Measurements from ENCODE around the gene TENT5A.
"Not testable (repeated sequence)": the region's sequence is repeated elsewhere in the genome, so short reads cannot be mapped to it uniquely, and the experiment has no call there.

The TENT5A gene

DNA sequence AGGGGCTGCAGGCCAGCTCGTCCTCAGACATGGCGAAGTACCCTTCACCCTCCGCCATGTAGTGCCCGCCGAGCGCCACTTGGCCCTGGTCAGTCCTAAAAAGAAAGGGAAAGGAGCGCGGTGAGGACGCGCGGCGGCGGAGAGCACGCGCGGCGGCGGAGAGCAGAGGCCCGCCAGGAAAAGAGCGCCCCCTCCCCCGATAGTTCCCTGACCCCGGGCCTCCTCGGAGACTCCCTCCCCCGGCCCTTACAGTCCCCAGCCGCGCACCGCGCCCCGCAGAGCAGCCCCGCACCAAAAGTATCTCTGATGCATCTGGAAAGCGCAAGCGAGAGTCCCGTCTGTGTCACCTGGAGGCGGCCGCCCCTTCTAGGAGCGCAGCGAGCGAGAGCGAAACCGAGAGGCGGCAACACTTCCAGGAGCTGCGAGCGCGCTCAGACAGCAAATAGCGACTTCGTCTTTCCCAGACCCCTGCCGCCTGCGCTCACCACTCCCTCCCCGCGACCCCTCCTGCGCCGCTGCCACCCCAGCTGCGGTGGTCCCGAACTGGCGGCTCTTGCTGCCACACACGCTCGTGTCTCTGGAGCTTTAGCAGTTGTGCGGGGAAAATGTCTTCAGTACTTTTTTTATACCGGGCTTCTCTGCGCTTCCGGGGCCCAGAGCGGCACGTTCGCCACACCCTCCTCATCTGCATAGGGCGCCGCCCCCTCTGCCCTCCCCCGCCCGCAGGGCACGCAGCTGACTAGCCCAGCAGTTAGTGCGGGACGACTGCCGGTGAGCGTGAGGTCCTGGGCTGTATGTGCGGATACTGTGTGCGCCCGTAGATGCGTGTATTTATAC is at the start of gene TENT5A:
TSS of gene TENT5A (minus strand) at position 598 of the 837 bp plus-strand sequence. CDS start at position 58, 540 bp downstream.
- peak; percentile 88 for DNase-seq (ENCODE audit: low spot score)

DNA sequence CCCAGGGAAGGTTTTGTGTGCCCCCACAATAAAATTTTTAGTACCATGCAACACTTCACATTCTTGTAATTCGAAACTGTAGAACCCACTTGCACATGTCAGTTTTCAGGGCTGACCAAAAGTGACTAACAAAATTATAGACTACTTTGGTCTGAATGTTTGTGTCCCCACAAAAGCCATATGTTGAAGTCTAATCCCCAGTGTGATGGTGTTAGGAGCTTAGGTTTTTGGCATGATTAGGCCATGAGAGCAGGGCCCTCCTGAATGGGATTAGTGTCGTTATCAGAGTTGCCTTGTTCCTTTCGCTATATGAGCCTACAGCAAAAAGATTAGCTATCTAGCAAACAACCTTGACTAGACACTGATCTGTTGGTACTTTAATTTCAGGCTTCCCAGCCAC is 49.0 kb upstream of the TENT5A start:
- DNase-seq (ENCODE audit: low spot score): peak; percentile 53

DNA sequence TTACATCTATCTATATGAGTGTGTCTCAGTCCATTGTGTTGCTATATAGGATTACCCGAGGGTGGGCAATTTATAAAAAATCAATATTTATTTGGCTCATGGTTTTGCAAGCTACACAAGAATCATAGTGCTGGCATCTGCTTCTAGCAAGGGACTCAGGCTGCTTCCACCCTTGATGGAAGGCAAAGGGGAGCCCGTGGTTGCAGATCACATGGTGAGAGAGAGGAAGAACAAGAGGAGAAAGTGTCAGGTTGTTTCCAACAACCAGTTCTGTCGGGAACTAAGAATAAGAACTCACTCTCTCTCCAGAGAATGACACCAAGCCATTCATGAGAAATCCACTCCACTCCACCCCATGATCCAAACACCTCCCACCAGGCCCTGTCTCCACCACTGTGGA is 48.2 kb upstream of the TENT5A start:
- DNase-seq (ENCODE audit: low spot score): no peak

DNA sequence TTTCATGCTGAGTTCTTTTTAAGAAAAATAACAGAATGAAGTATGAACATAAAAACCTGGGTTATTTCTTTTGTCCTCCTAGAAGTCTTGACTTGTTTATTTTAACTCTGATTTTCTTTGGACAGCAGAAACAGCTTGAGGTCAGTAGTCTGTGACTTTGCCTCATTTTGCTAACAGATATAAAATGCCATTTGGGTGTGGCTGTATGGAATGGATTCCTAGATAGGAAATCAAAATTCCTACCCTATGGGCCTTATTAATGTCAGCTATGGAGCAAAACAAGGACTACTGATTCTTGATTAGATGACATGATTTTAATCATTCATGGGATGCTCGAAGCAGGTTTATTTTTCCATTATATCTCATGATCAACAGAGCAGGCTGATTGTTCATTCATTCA is 46.8 kb upstream of the TENT5A start:
- DNase-seq (ENCODE audit: low spot score): no peak

DNA sequence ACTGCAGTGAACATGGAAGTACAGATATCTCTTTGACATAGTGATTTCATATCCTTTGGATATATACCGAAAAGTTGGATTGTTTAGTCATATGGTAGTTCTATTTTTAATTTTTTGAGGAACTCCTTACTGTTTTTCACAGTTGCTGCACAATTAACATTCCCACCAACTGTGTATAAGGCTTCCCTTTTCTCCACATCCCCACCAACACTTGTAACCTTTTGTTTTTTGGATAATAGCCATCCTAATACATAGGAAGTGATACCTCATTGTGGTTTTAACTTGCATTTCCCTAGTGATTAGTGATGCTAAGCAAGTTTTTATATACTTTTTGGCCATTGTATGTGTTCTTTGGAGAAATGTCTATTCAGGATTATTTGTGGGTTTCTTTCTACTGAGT is 45.1 kb upstream of the TENT5A start:
- no peak for DNase-seq (ENCODE audit: low spot score)

DNA sequence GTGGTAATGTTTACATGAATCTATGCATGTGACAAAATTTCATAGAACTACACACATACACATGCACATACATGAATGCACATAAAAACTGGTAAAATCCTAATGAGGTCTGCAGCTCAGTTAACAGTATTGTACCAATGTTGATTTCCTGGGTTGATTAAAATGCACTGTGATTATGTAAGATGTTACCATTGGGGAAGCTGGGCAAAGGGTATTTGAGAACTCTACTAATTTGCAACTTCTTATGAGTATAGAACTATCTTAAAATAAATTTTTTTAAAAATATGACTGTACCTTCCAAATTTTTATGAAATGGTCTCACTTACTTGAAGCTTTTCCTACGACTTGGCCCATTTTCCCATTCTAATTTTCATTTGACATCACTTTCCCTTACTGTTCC is 43.4 kb upstream of the TENT5A start:
- no peak for DNase-seq (ENCODE audit: low spot score)

DNA sequence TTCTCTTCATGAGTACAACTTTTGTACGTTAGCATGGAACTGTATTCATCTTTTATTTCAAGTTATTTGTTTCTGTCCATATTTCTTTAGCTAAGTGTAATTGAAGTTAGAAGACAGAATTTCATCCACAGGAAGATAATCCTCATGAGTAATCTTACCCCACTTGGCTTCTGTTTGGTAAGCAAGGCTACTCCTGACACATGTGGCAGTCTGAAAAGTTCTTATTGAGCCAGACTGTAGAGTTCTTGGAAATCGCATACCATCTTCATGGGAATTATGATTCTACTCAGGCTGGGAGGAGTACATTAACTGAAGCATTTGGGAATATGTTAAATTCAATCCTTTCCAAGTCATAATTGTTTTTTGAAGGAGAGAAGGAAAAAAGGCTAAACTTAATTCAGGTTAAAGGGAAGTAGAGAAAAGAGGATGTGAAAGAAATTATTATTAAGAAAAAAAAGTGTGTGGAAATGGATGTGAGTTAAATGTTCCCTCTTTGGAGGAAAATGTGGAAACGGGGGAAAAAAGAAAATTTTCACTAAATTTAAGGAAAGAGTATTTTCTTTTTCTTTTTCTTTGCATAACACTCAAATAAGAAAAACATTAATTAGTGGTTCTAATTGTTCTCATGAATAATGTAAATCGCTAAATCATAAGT is 41.5 kb upstream of the TENT5A start:
- no peak for DNase-seq (ENCODE audit: low spot score)

DNA sequence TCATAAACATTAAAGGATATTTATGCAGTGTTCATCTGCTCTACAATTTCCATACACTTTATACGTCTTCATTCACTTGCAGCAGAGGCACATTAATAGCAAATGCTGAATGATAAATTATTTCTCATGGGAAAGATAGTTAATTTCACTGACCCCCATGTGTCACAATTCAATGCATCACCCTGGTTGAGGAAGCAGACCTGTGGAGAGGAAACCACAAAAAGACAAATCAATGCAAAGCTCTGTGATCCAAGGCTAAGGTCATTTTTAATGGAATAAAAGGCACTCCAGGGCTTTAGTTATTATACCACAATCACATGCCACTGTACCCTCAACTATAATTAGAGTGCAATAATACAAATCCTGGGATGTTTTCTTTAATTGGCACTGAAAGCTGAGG is 40.3 kb upstream of the TENT5A start:
- no peak for DNase-seq (ENCODE audit: low spot score)

DNA sequence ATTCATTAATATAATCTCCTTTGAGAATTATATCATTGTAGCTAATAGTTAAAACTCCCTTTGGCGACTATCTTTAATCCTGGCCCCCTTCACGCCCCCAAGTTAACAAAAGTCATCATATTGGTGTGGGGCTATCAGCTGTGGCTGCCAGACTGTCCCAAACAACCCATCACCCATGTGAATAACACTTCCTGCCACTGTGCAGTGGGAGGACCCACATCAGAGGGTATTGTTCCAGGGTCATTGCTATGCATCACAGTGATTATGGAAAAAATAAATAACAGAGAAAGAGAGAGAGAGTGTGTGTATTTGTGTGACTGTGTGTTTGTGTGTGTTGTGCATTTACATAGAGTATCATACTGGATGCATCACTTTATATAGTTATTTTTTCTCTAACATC is 39.3 kb upstream of the TENT5A start:
- no peak for DNase-seq (ENCODE audit: low spot score)

DNA sequence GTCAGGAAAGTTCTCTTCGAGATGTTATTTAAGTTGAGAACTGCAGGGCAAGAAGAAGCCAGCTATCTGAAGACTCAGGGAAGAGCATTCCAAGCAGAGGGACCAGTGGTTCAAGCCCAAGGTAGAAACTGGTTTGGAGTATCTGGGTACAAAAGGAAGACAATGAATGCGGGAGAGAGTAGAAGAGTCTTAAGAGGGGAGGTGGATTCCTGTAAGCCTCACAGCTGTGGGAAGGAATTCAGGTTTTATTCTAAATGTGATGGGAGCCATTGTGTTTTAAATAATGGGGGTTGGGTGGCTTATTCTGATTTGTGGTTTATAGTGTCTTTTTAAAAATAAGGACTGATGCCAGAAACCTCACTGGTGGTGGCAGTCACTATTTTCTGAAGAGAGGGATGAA is 37.6 kb upstream of the TENT5A start:
- no peak for DNase-seq (ENCODE audit: low spot score)

DNA sequence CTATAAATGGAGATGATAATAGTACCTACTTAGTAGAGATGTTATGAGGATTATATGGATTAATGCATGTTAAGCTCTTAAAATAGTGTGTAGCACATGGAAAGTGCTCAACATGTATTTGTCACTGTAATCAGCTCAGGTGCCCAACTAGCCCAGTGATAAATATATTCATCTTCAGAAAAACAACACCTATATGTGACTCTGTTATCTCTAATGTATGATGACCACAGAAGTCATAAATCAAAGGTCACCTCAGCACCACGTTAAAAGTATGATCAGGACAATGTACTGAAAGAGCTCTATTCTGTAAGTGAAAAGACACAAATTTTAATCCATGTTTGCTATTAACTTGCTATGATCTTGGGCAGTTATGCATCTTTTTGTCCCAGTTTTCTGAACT is 36.8 kb upstream of the TENT5A start:
- no peak for DNase-seq (ENCODE audit: low spot score)

DNA sequence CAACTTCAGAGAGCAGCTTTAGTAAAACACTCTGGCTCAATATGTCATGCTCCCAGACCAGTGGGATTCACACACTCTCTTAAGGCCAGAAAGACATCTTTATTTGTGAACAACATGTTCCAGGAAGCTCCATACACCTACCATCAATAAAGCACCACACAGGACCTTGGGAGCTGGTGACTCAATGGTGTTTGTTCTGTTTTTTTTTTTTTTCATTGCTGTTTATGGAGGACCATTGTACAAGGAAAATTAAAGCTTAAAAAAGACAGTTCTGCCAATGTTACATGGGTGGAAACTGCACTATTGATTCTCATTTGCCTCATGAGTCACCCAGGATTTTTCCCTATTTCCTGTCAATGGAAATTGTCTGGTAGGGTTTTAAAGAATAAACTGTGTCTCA is 36.3 kb upstream of the TENT5A start:
- no peak for DNase-seq (ENCODE audit: low spot score)

DNA sequence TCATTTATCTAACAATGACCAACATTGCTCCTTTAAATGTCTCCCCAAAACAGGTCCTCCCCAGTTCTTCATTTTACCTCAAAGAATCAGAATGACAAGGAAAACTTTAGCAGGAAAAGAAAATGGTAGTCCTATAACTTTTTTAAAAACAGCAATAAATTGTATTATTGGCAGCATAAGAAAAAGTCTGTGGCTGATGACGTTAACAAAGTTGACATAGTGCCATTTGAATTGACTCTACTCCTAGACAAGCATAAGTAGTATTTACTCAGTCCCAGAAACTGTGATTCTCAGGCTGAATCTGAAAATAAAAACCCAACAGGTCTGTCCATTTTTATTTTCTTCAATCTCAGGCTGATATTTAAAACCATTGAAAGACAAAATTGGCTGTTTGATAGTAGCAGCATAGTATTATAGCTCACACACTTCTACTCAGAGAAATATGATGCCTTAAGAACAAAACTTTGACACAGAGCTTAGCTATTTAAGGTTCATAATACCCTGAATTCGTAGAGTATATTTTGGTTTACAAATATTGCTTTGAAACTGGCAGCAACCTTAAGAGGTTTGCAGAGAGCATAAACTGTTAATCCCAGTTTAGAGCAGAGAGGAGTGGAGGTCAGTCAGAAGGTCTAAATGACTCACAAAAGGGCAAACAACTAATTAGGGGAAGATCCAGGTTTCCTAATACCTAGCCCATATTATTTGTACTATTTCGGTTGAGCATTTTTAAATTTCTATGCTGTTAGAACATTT is 35.0 kb upstream of the TENT5A start:
- no peak for DNase-seq (ENCODE audit: low spot score)

DNA sequence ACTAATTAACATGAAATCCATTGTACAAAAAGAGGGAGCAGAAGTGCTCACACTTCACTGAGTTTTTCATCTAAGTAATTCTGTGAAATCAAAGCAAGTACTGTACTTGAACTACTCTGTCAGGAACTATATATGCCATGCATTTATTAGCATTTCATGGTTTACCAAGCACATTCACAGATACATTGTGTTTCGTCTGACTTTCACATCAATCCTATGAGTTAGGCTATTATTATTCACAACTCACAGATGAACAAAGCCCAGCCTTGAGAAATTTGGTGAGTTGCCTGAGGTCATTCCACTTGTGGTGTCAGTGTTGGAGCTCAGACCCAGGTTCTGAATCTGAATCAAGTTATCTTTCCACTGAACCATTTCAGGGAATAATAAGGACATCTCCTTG is 33.7 kb upstream of the TENT5A start:
- DNase-seq (ENCODE audit: low spot score): no peak

DNA sequence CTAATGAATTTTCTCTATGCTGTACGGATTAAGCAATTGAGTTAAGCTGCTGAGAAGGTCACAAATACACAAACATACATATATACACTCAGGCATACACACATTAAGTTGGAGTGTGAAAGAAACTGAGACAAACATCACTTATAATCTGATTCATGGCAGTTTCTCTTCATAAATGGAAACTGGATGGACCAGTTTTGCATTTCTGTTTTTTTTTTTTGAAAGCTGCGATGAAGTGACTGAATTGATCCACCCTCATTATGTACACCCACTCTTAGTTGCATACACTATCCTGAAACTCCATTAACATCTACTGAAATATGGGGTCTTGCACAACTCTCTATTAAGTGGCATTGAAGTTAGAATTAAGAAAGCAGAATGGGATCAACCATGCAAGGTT is 32.9 kb upstream of the TENT5A start:
- DNase-seq (ENCODE audit: low spot score): no peak

DNA sequence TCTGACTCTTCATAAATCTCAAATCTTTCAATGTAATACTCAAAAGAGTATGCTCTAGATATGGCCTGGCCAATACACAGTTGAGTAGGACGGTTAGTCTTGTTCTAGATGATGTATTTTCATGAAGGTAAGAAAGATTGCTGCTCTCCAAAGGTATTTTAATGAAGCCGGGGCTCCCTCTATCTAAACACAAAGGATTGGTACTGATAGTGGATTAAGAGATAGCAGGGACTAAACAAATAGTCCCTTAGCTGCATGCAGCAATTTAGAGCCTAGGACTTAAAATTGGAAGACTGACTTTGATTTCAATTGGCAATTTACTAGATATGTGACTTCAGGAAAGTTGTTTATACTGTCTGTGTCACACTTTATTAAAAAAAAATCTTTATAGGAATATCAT is 31.4 kb upstream of the TENT5A start:
- DNase-seq (ENCODE audit: low spot score): no peak

DNA sequence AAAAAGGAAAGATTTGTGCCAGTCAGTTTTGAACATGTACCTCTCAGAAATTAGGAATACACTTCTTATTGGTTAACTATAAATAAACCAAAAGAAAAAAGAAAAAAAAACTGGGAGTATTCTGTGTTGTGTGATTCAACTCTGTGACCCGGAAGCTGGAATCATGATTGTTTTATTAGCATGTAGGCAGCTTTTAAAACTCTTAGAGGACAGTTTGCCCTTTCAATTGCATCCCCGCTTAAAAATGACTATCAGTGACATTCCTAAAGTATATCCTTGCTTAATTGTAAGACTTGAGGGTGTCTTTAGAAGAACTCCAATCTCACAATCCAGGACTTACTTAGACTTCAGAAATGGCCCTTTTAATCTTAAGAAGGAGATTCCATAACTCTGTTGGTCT is 29.1 kb upstream of the TENT5A start:
- no peak for DNase-seq (ENCODE audit: low spot score)

DNA sequence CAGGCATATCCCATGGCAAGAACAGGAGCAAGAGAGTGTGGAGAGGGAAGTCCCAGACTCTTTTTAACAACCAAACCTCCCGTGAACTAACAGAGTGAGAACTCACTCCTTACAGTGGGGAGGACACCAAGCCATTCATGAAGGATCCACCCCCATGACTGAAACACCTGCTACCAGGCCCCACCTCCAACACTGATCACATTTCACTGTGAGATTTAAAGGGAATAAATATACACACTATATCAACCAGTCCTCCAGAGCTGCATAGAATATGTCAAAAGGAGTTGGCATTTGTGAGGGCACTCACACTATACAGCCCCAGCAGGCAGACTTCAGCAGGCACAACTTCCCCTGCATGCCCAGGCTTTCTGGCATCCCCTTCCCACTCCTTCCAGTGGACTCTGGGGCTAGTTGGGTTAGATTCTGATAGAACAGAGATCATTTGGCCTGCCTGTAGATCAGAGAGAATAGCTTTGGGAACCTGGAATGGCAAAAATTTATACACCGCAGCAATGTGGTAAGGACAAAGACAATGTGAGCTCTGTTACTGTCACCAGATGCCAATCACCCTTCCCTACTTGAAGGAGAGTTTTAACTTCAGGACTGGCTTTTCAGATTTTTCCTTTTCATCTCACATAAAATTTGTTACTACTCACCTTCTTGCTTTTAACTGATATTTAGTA is 25.2 kb upstream of the TENT5A start:
- no peak for DNase-seq (ENCODE audit: low spot score)

DNA sequence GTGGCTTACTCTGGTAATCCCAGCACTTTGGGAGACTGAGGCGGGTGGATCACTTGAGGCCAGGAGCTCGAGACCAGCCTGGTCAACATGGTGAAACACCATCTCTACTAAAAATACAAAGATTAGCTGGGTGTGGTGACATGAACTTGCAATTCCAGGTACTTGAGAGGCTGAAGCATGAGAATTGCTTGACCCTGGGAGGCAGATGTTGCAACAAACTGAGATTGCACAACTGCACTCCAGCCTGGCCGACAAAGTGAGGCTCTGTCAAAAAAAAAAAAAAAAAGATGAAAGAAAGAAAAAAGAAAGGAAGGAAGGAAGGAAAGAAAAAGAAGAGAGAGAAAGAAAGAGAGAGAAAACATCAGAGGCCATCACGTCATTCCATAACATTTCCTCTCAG is 23.7 kb upstream of the TENT5A start:
- not testable (repeated sequence) for DNase-seq (ENCODE audit: low spot score)

DNA sequence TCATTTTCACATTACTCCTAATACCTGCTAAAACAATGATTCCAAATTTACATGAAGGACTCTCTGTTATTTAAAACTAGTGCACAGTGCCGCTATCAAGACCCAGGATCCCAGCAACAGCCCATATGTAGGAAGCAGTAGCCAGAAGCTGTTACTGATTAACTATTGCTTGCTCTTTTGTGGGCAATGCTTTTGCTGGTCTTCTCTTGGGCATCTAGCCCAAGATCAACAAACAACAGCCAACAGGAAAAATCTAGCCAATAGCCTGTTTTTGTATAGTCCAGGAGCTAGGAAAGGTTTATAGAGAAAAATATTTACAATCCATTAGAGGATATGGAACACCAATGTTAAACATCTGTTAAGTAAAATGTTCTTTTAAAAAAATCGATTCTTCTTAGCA is 22.1 kb upstream of the TENT5A start:
- DNase-seq (ENCODE audit: low spot score): no peak

DNA sequence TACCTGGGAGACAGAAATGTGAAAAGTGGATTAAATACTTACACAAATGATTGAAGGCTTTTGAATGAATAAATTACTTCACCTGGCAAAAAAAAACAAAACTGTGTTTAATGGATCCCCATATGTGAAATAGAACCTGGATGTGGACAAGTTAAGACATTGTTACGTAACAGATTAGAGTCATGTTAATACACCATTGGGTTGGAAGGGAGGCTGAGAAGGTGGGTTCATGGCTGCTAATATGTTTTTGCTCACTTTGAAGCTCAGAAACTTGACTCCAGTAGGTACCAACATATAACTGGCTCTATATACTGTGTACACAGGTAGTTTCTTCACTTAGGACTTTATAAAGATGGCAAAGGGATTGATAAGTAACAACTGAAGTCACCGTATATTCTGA is 21.4 kb upstream of the TENT5A start:
- DNase-seq (ENCODE audit: low spot score): no peak

DNA sequence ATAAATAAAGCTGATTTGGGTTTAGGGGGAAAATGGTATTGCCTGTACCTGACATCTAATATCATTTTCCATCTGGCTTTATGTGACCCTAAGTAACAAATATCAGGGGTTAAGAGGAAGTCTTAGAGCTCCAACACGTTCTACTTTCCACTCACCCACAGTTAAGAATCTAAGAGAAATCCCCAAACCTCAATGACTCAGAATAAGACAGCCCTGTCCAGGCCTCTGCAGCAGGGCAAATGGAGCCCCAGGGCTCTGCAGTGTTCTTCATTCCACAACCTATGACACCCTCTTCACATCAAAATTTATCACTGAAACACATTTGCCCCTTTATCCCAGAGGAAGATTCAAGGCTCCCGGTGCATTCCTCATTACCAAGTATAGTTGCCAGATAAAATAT is 20.3 kb upstream of the TENT5A start:
- no peak for DNase-seq (ENCODE audit: low spot score)

DNA sequence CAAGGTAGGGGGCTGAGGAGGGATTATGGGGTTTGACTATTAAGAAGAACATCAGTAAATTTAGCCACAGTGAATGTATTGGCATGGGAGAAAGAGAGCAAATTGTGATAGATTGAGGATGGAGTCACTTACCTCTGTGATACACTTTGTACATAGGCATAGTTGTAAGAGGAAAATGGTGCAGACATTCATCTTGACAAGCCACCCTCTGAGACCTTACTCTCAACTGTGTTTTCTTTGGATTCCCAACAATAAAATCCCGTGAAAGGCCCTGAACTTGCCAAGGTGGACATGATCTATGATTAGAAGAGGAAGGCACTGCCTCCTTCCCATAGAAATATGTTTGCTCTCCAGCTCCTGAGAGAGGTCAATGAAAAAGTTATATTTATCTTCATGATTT is 18.6 kb upstream of the TENT5A start:
- DNase-seq (ENCODE audit: low spot score): no peak
